ENCODE measurements around the gene TAF9B.
A peak's percentile ranks its signal among the peaks of the same experiment; 100 is the strongest.
"Not testable (repeated sequence)": the region's sequence is repeated elsewhere in the genome, so short reads cannot be mapped to it uniquely, and the experiment has no call there.

TAF9B gene

DNA sequence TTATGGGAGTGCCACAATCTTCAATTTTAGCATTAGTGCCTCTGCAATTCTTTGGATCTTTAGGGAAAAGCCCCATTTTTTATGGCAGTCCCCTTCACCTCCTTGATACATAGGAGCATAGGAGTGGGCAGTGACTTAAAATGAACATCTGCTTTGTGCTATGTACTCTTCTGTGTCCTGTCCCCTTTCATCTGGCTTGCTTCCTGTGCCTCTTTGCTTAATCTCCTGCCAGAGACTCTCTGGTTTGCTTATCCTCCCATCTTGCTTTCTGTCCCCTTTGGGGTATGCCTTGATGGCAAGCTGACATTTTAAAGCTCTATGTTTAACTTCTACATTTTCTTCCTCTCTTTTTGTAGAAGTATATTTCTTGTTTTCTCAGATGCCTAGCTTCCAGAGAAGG lies 23.1 kb downstream of the TAF9B start:
- no peak for DNase-seq (ENCODE audit: low spot score)

DNA sequence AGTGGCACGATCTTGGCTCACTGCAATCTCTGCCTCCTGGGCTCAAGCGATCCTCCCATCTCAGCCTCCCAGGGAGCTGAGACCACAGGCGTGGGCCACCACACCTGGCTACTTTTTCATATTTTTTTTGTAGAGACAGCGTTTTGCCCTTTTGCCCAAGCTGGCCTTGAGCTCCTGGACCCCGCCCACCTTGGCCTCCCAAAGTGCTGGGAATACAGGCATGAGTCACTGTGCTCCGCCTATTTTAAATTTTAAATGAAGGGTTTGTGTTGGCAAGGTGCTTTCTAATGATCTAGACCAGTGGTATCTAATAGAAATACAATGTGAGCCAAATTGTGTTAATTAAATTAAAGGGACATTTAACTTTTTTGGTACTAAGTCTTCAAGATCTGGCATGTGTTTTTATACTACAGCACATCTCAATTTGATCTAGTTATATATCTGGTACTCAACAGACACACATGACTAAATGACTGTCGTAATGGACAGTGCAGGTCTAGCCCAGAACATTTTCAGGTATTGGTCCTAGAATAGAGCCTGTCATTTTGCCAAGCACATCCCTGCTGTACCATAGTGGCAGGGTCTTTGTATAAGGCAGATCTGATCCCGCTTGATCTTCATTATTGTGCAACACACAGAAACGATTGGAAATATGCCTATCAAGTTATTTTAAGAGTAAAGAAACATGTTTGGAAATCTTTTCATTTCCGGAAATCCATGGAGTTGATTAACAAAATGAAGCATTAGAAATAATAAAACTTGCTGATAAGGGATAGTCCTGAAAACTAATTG lies 28.1 kb downstream of the TAF9B start:
- DNase-seq (ENCODE audit: low spot score), result no peak

DNA sequence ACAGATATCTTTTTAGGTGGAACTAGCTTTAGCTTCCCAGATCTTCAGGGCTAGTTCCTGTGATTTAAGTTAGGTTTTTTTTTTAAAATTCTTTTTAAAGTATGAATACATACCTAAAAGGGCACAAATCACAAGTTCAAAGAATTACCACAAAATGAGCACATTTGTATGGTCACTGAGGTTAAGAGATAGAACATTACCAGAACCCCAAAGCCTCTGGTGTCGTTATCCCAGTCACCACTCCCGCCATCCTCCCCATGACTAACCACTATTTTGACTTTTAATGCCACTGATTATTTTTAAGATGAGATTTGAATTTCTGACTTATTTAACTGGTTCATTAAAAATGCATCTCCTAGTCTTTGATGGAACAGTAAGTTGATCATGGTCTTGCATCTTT lies 30.0 kb downstream of the TAF9B start:
- no peak for DNase-seq (ENCODE audit: low spot score)

DNA sequence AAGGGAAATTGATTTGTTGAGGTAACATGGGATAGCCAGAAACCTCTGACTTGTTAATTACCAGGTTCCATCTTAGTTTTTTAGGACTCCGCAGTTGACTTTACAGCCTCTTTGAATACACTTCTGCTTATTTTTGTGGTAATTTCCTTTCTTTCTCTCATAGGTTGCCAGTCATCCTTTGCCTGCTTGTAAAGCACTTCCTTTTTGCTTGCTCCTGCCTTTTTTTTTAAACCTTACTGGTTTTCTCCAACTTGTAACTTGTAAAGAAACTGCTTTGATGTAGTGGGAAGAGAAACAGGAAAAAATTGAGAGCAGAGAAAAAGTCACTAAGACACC lies 32.8 kb downstream of the TAF9B start:
- no peak for DNase-seq (ENCODE audit: low spot score)

DNA sequence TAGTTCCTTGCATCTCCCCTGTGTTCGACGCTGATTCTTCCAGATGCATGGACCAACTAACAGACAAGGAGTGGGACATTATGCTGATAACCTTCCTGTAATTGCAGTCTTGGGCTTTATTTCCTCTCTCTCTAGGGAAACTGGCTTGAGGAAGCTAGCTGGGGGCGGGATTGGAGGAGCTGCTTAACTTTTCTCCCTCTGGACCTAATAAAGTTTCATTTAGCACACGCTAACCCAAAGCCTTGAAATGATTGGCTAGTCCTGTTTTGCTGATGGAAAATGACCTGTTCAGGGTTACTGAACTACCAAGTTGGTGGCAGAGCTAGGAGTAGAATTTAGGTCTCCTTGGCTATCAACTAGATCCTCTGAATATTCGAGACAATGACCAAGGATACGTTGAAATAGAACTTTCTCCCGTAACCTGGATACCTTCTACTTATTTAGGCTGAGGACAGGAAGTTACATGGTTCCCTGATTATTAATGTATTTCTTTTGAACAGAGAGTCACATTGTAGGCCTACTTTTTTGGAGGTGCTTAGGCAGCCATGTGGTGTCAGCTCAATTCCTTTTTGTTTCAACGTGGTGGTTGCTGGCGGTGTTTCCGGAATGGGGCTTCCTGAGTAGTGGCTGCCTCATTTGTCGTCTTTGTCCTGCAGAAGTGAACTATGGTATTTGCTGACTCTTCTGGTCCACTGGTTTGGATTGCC lies 33.4 kb downstream of the TAF9B start:
- no peak for DNase-seq (ENCODE audit: low spot score)

DNA sequence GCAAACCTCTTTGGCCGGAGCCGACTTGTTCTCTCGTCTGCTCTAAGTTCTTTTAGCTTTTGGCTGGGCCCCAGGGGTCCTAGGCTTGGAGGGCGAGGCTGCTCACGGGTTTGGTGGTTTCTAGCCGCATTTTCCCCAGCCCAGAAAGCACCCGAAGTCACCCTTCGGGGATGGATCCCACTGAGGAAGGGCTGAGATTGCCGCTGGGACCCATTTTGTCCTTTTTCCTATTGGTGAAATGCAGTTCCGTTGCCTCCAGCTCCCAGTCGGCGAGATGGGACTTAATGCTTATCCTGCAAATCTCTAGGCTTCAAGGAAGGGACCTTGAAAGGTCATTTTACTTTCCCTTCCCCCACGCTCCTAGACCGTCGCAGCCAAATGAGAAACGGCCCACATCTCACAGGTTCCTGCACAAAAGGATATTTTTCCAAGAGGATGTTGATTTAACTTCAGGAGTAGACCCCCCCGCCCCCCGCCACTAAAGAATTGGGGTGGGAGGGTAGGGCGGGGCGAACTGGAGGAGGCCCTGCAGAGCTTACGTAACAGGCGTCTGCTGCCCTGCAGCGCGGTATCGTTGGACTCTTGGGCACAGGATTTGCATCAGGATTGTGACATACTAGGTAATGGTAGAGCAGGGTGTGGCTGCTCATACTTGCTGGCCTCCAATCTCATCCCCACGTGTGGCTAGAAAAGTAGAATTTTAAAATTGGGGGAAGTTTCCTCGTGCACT lies 34.8 kb downstream of the TAF9B start:
- DNase-seq (ENCODE audit: low spot score), result peak; percentile 20

DNA sequence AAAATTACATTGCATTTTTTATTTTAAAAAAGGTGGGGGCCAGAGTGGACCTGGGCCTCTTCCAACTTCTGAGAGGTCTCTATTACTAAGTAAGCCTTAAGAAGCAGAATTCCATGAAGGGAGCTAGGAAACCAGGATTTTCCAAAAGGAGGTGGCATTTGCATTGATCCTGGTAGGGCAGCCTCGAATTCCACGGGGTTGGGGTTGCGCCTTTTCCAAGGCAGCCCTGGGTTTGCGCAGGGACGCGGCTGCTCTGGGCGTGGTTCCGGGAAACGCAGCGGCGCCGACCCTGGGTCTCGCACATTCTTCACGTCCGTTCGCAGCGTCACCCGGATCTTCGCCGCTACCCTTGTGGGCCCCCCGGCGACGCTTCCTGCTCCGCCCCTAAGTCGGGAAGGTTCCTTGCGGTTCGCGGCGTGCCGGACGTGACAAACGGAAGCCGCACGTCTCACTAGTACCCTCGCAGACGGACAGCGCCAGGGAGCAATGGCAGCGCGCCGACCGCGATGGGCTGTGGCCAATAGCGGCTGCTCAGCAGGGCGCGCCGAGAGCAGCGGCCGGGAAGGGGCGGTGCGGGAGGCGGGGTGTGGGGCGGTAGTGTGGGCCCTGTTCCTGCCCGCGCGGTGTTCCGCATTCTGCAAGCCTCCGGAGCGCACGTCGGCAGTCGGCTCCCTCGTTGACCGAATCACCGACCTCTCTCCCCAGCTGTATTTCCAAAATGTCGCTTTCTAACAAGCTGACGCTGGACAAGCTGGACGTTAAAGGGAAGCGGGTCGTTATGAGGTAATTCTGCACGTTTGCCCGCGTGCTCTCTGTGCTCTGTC lies 35.6 kb downstream of the TAF9B start, which contains the start of gene PGK1:
Gene PGK1, plus strand, starts transcription at position 626 of the 824 bp plus-strand sequence. Its CDS starts 93 bp downstream, at position 719.
- peak; percentile 79 for DNase-seq (ENCODE audit: low spot score)

DNA sequence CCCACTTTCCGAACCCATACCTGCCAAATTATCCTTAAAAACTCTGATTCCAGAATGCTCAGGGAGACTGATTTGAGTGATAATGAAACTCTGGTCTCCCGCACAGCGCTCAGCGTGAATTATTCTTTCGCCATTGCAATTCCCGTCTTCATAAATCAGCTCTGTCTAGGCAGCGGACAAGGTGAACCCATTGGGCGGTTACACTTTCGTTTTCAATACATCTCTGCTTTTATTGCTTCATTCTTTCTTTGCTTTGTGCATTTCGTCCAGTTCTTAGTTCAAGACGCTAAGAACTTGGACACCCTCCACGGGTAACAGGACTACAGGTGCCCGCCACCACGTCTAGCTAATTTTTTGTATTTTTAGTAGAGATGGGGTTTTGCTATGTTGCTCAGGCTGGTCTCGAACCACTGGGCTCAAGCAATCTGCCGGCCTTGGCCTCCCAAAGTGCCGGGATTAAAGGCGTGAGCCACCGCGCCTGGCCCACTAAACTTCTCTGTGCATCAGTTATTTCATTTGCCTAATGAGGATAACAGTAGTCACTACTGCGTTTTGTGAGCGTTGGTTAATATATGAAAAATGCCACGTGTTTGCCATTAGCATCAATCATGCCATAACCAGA lies 36.3 kb downstream of the TAF9B start:
- DNase-seq (ENCODE audit: low spot score), result no peak

DNA sequence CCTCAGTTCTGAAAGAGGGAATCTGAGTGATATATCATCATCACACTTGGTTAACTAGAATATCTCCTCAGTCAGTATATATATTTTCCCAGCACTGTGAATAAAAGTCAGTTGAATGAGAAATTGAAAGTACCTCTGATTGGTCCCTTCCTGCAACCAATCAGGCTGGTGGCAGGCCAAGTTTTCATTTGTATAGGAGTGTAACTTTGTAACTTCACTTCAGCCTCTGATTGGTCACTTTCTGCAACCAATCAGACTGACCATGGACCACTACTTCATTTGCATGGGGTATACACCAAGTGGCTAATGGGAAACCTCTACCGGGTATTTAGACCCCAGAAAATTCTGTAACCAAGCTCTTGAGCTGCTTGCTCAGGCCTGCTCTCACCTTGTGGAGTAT lies 37.4 kb downstream of the TAF9B start:
- no peak for DNase-seq (ENCODE audit: low spot score)

DNA sequence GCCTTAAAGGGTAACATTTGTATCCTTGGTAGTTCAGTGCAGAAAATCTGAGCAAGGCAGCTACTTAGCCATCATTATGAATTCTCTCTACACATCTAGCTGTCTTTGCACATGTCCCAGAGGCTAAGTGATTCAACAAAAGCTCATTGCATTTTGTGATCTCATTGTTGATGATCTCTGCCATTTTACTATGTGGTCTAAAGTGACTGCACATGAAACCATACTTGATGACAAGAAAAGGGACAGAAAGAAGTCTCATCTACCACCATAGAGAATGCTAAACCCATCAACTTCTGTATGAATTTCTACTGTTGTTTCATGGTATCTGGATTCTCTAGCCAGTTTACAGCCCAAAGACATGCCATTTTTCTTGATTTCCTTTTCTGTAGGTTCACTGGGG lies 41.3 kb downstream of the TAF9B start:
- no peak for DNase-seq (ENCODE audit: low spot score)

DNA sequence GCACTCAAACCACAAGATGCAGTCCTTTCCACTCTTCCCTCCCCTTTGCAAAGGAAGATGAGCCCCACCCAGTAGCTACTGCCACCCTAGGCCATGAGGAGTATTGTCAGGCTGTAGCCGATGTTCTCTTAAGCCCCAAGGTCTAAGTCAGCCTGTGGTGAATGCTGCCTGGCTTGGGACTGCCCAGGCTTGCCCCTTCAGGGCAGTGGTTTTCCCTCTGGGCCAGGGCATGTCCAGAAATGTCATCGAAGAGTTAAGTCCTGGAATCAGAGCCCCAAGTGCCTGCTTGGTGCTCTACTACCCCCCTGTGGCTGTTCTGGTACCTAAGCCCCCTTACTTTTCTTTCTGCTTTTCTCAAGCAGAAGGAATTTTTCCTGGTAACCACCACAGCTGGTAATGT lies 47.2 kb downstream of the TAF9B start:
- no peak for DNase-seq (ENCODE audit: low spot score)

DNA sequence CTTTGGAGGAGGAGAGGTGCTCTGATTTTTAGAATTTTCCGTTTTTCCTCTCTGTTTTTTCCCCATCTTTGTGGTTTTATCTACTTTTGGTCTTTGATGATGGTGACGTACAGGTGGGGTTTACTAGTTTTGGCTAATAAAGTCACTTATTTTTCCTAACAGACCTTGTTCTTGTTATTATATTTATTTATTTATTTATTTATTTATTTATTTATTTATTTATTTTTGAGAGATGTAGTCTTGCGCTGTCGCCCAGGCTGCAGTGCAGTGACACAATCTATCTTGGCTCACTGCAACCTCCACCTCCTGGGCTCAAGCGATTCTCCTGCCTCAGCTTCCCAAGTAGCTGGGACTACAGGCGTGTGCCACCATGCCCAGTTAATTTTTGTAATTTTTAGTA lies 58.0 kb downstream of the TAF9B start:
- not testable (repeated sequence) for DNase-seq (ENCODE audit: low spot score)
